ENCODE measurements around the gene GTF2F2.
"Not testable (repeated sequence)": the region's sequence is repeated elsewhere in the genome, so short reads cannot be mapped to it uniquely, and the experiment has no call there.

GTF2F2 gene

DNA sequence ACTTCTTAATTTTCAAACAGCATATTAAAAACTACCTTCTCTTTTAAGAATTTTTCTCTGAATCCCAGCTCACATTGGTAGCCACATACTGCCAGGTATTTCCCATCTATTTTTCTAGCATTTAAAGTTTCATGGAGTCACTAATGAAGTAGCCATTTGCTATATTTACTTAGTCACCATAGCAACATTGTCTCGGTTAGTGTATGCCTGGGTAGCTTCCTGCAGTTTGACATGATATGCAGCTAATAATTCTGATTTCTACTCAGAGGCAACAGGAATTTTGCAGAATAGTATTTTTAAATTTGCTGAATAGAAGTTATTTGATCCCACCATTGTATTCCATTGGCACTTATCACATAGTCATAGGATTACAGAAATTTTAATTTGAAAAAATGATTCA, 111.4 kb downstream of the GTF2F2 start:
- no peak overlapping the region for H3K4me3 ChIP-seq (ENCODE audit: low read length)
- peak; percentile 78 for DNase-seq (ENCODE audit: low read depth)
- TF ChIP-seq CTCF (conservative IDR thresholded peaks at IDR 0.05; ENCODE audit: low read depth, low read length) = no peak

GRCh38 chr13:45232591-45232990, 112.3 kb downstream of the GTF2F2 start:
- no peak for DNase-seq (ENCODE audit: low read depth)
- no peak for TF ChIP-seq CTCF (conservative IDR thresholded peaks at IDR 0.05; ENCODE audit: low read depth, low read length)
- no peak overlapping the region for H3K4me3 ChIP-seq (ENCODE audit: low read length)

DNA sequence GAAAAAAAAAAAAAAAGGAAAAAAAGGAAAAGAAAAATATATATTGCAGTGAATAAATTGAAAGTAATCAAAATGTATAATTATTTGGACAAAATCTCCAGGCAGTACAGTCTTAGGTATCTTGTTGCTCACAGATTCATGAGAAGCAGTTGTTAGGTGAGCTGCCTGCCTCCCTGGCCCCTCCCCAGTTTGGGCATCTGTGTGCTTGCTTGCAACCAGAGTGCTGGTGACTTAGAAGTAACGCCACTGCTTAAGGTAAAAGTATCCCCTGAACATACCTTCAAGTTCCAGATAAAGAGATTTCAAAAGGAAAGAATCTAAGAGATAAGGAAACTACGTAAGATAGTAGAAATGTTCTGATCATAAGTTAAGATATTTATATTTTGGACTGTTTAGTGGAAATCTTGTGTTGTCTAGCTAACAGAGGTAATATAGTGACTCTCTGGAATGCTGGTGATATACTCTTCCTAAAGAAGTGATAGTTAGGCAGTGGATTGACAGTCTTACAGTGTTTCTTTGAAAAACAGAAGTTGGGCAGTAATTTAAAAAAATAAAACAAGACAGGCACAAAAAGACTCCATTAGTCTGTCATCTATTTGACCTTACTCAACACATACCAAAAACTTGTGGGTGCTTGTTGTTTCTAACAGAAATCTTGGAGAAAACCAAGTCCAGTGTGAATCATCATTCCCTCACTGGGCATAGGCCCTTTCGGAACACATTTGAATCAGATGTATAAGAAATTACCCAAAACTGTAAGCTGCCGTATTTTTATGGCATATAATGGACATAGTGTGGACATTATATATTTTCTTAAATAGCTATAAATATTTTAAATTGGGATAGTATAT, 118.9 kb downstream of the GTF2F2 start:
- H3K4me3 ChIP-seq (ENCODE audit: low read length) = no peak overlapping the region
- no peak for TF ChIP-seq CTCF (conservative IDR thresholded peaks at IDR 0.05; ENCODE audit: low read depth, low read length)
- DNase-seq (ENCODE audit: low read depth) = no peak

DNA sequence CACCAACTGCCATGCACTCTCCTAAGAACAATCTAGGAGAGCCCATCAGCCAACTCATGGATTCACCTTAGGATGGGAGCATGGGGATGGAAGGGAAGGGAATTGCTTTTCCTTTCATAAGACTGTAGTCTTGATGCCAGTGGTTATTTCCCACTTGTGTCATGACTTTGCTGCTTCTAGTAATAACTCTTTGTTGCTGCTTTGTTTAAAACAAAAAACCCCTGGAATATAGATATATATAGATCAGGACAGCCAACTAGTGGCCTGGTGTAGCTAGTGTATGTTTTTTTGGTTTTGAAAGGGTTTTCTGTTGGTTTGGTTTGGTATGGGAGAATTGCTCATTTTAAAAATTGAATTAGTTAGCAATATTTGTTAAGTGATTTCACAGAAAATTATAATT, 119.8 kb downstream of the GTF2F2 start:
- TF ChIP-seq CTCF (conservative IDR thresholded peaks at IDR 0.05; ENCODE audit: low read depth, low read length) = no peak
- DNase-seq (ENCODE audit: low read depth) = no peak
- H3K4me3 ChIP-seq (ENCODE audit: low read length) = no peak overlapping the region

- TF ChIP-seq CTCF (conservative IDR thresholded peaks at IDR 0.05; ENCODE audit: low read depth, low read length) = no peak
- no peak for DNase-seq (ENCODE audit: low read depth)
- no peak overlapping the region for H3K4me3 ChIP-seq (ENCODE audit: low read length)
Measured at GRCh38 chr13:45242070-45242469, 121.8 kb downstream of the GTF2F2 start.

DNA sequence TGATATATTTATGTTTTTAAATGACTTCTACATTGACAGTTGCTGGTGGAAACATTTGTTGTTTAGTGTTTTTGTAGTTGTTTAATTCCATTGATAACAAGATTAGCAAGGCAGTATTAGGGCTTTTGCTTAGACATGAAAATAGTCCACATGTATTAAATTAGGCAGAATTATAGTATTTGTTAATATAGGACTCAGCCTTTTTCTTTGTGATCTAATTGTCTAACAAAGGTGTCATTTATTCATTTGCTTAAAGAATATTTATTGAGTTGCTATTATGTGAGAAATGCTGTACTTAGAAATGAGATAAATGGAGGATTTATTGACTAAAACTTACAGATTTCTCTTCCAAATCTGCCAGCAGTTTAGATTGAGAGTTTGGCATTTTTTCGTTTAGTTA, 122.2 kb downstream of the GTF2F2 start:
- no peak for TF ChIP-seq CTCF (conservative IDR thresholded peaks at IDR 0.05; ENCODE audit: low read depth, low read length)

GRCh38 chr13:45243077-45243476, 122.8 kb downstream of the GTF2F2 start:
- no peak for DNase-seq (ENCODE audit: low read depth)
- no peak for TF ChIP-seq CTCF (conservative IDR thresholded peaks at IDR 0.05; ENCODE audit: low read depth, low read length)
- no peak overlapping the region for H3K4me3 ChIP-seq (ENCODE audit: low read length)

More for the DNA sequence above, 122.2 kb downstream of the GTF2F2 start:
- DNase-seq (ENCODE audit: low read depth) = no peak
- no peak overlapping the region for H3K4me3 ChIP-seq (ENCODE audit: low read length)

DNA sequence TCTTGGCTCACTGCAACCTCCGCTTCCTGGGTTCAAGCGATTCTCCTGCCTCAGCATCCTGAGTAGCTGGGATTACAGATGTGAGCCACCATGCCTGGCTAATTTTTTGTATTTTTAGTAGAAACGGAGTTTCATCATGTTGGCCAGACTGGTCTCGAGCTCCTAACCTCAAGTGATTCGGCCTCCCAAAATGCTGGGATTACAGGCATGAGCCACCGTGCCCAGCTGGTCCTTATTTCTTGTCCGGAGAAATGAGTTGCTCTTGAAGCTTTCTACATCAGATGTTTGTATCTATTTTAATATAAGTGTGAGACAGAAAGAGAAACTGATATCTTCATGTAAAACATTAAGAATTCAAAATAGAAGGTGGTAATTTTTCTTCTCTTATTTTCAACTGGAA, 124.4 kb downstream of the GTF2F2 start:
- DNase-seq (ENCODE audit: low read depth); H3K4me3 ChIP-seq (ENCODE audit: low read length): not testable (repeated sequence)

Measured in retinal pigment epithelial cell (primary cell).